Tibial nerve (tissue), 4 donors: ENCODE measurements around the gene ACSL1.

Source experiments
- CTCF ChIP-seq, 5 experiments: fragments of 200-600 bp in 3 of 5; fragments of 450-650 bp in 2 of 5; sonication (generic) in 3 of 5; IDR thresholded peaks; one replicate each; pipeline ENCODE4 v1.5.1; 2016 to 2019; ENCODE audit warnings: antibody characterized with exemption in 5 of 5, mild to moderate bottlenecking in 3 of 5, moderate library complexity in 2 of 5
- EP300 ChIP-seq, 2 donors: sonication (generic); formaldehyde crosslinking; IDR thresholded peaks; one replicate each; pipeline ENCODE4 v1.6.1; 2017; ENCODE audit warnings: antibody characterized with exemption in 2 of 2, mild to moderate bottlenecking in 1 of 2
- POLR2A ChIP-seq, 2 donors: fragments of 450-650 bp; IDR thresholded peaks; one replicate each; pipeline ENCODE4 v1.6.1; 2017; ENCODE audit warnings: antibody characterized with exemption in 2 of 2, mild to moderate bottlenecking in 2 of 2, moderate library complexity in 2 of 2

GRCh38 chr4:184873054-184873453 is 47.3 kb upstream of the ACSL1 start:
- no peak for TF ChIP-seq POLR2A (IDR thresholded peaks at IDR 0.05)
- no peak for TF ChIP-seq CTCF (IDR thresholded peaks at IDR 0.05)
- peak in 1 of 2 donors; percentile 44 for TF ChIP-seq EP300 (IDR thresholded peaks at IDR 0.05)
